Mesothelial cell of epicardium (in vitro differentiated cells): Measurements from ENCODE around the gene TJAP1. TPM values are rescaled to one million over a fixed set of nuclear protein-coding genes. Genes with fewer than 3 reads are reported as not detected.
"Not testable (repeated sequence)": the region's sequence is repeated elsewhere in the genome, so short reads cannot be mapped to it uniquely, and the experiment has no call there.

ENCODE experiments used
- DNase-seq, 2 experiments: peaks; one replicate each; pipeline ENCODE4 v3.0.0; 2021; ENCODE audit warnings: low spot score in 2 of 2; ENCODE audit not compliant: unreplicated experiment in 2 of 2
- H3K27ac Mint-ChIP-seq: 2 replicates; pipeline ENCODE4 v1.8.0; 2021; ENCODE audit warnings: mixed read lengths
- H3K27me3 Mint-ChIP-seq: 2 replicates; pipeline ENCODE4 v1.8.0; 2021; ENCODE audit warnings: low read depth, mixed read lengths
- H3K36me3 Mint-ChIP-seq: 2 replicates; pipeline ENCODE4 v1.8.0; 2021; ENCODE audit warnings: mixed read lengths
- H3K4me1 Mint-ChIP-seq: 2 replicates; pipeline ENCODE4 v1.8.0; 2021; ENCODE audit warnings: mixed read lengths
- H3K4me3 Mint-ChIP-seq: 2 replicates; pipeline ENCODE4 v1.8.0; 2021; ENCODE audit warnings: mild to moderate bottlenecking, moderate library complexity, mixed read lengths
- H3K9me3 Mint-ChIP-seq: 2 replicates; pipeline ENCODE4 v1.8.0; 2021; ENCODE audit warnings: mixed read lengths
- CTCF ChIP-seq: fragments of 200-600 bp; sonication (generic); IDR thresholded peaks from one replicate; pipeline ENCODE4 v1.5.0; 2021; ENCODE audit warnings: antibody characterized with exemption; ENCODE audit not compliant: unreplicated experiment
- total RNA-seq: library from RNA; stranded (reverse); gene quantifications from 3 replicates; pipeline ENCODE4 v1.2.1, GENCODE V29; 2021

TJAP1 gene
- total RNA-seq, 1 donor from 2014 or later, result 49.7 TPM

- no peak for TF ChIP-seq CTCF
- DNase-seq, result no peak
- Mint-ChIP-seq H3K4me1 (peaks cover 31% of the 10 kb centered on the region), H3K9me3 (no peaks in the 10 kb centered on the region), H3K4me3 (no peak overlapping the region), H3K36me3 (peaks cover 9% of the 10 kb centered on the region), H3K27ac (peak overlapping the region; percentile 88), H3K27me3 (no peaks in the 10 kb centered on the region)
Observed at GRCh38 chr6:43496370-43497128, 19.2 kb downstream of the TJAP1 start.

DNA sequence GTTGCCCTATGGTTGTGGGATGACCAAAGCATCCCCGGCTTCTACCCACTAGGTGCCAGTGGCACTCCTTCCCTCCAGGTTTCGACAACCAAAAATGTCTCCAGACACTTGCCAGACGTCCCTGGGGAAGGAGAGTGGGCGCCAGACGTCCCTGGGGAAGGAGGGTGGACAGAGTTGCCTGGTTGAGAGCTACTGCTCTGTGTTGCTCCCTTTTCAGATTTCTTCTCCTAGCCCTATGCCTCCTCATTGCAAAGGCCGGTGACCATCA is 19.7 kb downstream of the TJAP1 start:
- no peak overlapping the region for H3K4me3 Mint-ChIP-seq
- TF ChIP-seq CTCF, result no peak
- H3K27me3 Mint-ChIP-seq, result no peaks in the 10 kb centered on the region
- DNase-seq, result no peak
- H3K27ac Mint-ChIP-seq, result peak overlapping the region; percentile 88
- H3K9me3 Mint-ChIP-seq, result no peaks in the 10 kb centered on the region
- H3K36me3 Mint-ChIP-seq, result peaks cover 9% of the 10 kb centered on the region
- H3K4me1 Mint-ChIP-seq, result peaks cover 31% of the 10 kb centered on the region

DNA sequence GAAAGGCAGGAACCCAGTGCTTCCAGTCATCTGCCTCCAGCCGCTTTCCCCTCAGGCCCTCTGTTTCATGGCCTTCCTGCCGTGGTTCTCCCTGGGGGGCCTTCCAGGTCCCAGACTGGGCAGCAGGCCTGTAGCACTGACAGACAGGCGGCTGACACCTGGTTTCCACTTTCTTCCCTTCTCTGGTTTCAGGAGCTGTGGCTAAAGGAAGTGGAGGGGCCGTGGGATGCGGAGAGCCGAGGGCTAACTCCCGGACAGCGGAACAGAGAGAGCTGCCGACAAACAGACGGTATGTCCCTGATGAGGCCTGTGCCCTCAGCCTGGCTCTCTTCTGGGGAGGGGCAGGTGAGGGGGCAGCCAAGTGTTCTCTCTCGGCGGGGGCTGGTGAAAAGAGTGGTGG is 20.3 kb downstream of the TJAP1 start:
- TF ChIP-seq CTCF, result no peak
- peaks cover 12% of the 10 kb centered on the region for H3K36me3 Mint-ChIP-seq
- DNase-seq, result no peak
- no peaks in the 10 kb centered on the region for H3K9me3 Mint-ChIP-seq
- no peak overlapping the region for H3K4me3 Mint-ChIP-seq
- H3K27ac Mint-ChIP-seq, result no peak overlapping the region
- no peaks in the 10 kb centered on the region for H3K27me3 Mint-ChIP-seq
- peaks cover 31% of the 10 kb centered on the region for H3K4me1 Mint-ChIP-seq

DNA sequence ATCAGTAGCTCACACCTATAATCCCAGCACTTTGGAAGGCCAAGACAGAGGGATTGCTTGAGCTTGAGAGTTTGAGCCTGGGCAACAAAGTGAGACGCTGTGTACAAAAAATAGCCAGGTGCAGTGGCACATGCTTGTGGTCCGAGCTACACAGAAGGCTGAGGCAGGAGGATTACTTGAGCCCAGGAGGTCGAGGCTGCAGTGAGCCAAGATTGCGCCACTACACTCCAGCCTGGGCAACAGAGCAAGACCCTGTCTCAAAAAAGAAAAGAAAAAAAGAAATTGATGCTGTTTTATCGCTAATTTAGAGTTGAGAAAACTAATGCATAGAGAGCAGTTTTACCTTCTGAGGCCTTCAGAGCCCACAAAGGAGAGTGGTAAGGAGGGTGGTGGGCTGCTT is 20.9 kb downstream of the TJAP1 start:
- H3K9me3 Mint-ChIP-seq, result not testable (repeated sequence)
- Mint-ChIP-seq H3K4me1 (peaks cover 31% of the 10 kb centered on the region), H3K36me3 (peaks cover 14% of the 10 kb centered on the region)

GRCh38 chr6:43499028-43499815 is 21.9 kb downstream of the TJAP1 start:
- Mint-ChIP-seq H3K36me3 (peaks cover 18% of the 10 kb centered on the region), H3K4me3 (no peak overlapping the region), H3K9me3 (no peaks in the 10 kb centered on the region), H3K4me1 (peaks cover 25% of the 10 kb centered on the region), H3K27me3 (no peaks in the 10 kb centered on the region), H3K27ac (no peak overlapping the region)
- no peak for DNase-seq
- no peak for TF ChIP-seq CTCF

More for the DNA sequence above, 20.9 kb downstream of the TJAP1 start:
- H3K4me3 Mint-ChIP-seq, H3K27me3 Mint-ChIP-seq, H3K27ac Mint-ChIP-seq, DNase-seq: not testable (repeated sequence)

GRCh38 chr6:43500921-43501320 is 23.6 kb downstream of the TJAP1 start:
- Mint-ChIP-seq H3K27ac (no peak overlapping the region), H3K36me3 (peaks cover 21% of the 10 kb centered on the region), H3K4me3 (no peak overlapping the region), H3K9me3 (no peaks in the 10 kb centered on the region), H3K4me1 (peaks cover 15% of the 10 kb centered on the region), H3K27me3 (no peaks in the 10 kb centered on the region)
- no peak for TF ChIP-seq CTCF
- DNase-seq, result no peak
